DND-41 (cell line): ENCODE results near the gene NACC2.
"Not testable (repeated sequence)": the region's sequence is repeated elsewhere in the genome, so short reads cannot be mapped to it uniquely, and the experiment has no call there.

Experiments
- ATAC-seq: fragments of 200-7000 bp; cut with Tn5 transposase; 3 replicates; pipeline ENCODE4 v1.9.1; 2021; ENCODE audit warnings: low read depth; ENCODE audit not compliant: insufficient read depth
- DNase-seq: peaks from one replicate; pipeline ENCODE4 v3.0.0-alpha.2; 2020
- H2AFZ ChIP-seq: 2 replicates; pipeline ENCODE4 v1.6.0; 2012; ENCODE audit warnings: low read depth, low read length
- H3K27ac ChIP-seq: 2 replicates; pipeline ENCODE4 v1.5.1; 2012; ENCODE audit warnings: low read length, inconsistent platforms
- H3K27me3 ChIP-seq: fragments of 200-600 bp; sonication (generic); 2 replicates; pipeline ENCODE4 v1.6.0; 2012; ENCODE audit warnings: low read length, mild to moderate bottlenecking, inconsistent platforms; ENCODE audit not compliant: insufficient read depth, poor library complexity
- H3K36me3 ChIP-seq: 2 replicates; pipeline ENCODE4 v1.5.1; 2012; ENCODE audit warnings: low read length, inconsistent platforms; ENCODE audit not compliant: insufficient read depth
- H3K4me1 ChIP-seq: 2 replicates; pipeline ENCODE4 v1.5.1; 2012; ENCODE audit warnings: mild to moderate bottlenecking, low read length; ENCODE audit not compliant: insufficient read depth
- H3K4me2 ChIP-seq: 2 replicates; pipeline ENCODE4 v1.6.0; 2012; ENCODE audit warnings: mild to moderate bottlenecking, moderate library complexity, low read length, inconsistent platforms; ENCODE audit not compliant: insufficient read depth
- H3K4me3 ChIP-seq, 2 experiments: fragments of 200-600 bp in 1 of 2; shearing (Covaris generic) in 1 of 2; 2 replicates each; pipeline ENCODE4 v1.5.1; 2012 to 2016; ENCODE audit warnings: inconsistent platforms in 2 of 2, low read length in 2 of 2, mild to moderate bottlenecking in 2 of 2, low read depth in 1 of 2, moderate library complexity in 1 of 2
- H3K79me2 ChIP-seq: 2 replicates; pipeline ENCODE4 v1.6.0; 2012; ENCODE audit warnings: low read length, inconsistent platforms; ENCODE audit not compliant: insufficient read depth
- H3K9ac ChIP-seq: 2 replicates; pipeline ENCODE4 v1.6.0; 2012; ENCODE audit warnings: low read depth, mild to moderate bottlenecking, inconsistent platforms, low read length, moderate library complexity
- H3K9me3 ChIP-seq: 2 replicates; pipeline ENCODE4 v1.5.1; 2012; ENCODE audit warnings: low read length, moderate library complexity, mild to moderate bottlenecking, inconsistent platforms; ENCODE audit not compliant: insufficient read depth, severe bottlenecking
- H4K20me1 ChIP-seq: 2 replicates; pipeline ENCODE4 v1.6.0; 2012; ENCODE audit warnings: low read length; ENCODE audit not compliant: insufficient read depth
- EZH2 ChIP-seq: IDR thresholded peaks from 3 replicates; pipeline ENCODE4 v1.6.1; 2012; ENCODE audit warnings: borderline replicate concordance, low read depth, mild to moderate bottlenecking, moderate library complexity, low read length, inconsistent platforms; ENCODE audit not compliant: severe bottlenecking
- TF ChIP-seq, protein P1 (sequence below): IDR thresholded peaks from 2 replicates; pipeline ENCODE4 v1.5.1; 2012; ENCODE audit warnings: borderline replicate concordance, low read length, moderate library complexity, mild to moderate bottlenecking; ENCODE audit not compliant: poor library complexity, severe bottlenecking; ENCODE audit errors: extremely low read depth

Gene NACC2

DNA sequence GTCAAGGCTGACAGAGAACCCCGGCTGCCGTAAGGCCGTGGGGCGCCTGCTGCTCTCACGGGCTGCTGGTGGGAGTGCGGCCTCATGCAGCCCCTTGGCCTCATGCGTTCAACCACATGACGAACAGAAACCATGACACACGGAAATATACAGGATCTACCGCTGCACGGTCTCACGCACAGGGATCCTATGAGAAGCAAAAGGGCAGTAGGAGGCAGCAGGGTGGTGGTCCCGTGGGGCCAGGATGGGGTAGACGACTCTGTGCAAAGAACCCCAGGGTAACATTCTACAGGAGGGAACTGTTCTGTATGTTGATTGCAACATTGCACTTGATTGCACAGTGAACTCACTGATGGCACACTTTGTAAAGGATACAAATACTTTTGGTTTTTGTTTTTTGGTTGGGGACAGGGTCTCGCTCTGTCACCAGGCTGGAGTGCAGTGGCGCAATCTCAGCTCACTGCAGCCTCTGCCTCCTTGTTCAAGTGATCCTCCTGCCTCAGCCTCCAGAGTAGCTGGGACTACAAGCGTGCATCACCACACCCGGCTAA is 51.6 kb downstream of the NACC2 start:
- no peaks in the 10 kb centered on the region for H3K27me3 ChIP-seq
- H3K9ac ChIP-seq: no peak overlapping the region
- TF ChIP-seq, protein P1, sequence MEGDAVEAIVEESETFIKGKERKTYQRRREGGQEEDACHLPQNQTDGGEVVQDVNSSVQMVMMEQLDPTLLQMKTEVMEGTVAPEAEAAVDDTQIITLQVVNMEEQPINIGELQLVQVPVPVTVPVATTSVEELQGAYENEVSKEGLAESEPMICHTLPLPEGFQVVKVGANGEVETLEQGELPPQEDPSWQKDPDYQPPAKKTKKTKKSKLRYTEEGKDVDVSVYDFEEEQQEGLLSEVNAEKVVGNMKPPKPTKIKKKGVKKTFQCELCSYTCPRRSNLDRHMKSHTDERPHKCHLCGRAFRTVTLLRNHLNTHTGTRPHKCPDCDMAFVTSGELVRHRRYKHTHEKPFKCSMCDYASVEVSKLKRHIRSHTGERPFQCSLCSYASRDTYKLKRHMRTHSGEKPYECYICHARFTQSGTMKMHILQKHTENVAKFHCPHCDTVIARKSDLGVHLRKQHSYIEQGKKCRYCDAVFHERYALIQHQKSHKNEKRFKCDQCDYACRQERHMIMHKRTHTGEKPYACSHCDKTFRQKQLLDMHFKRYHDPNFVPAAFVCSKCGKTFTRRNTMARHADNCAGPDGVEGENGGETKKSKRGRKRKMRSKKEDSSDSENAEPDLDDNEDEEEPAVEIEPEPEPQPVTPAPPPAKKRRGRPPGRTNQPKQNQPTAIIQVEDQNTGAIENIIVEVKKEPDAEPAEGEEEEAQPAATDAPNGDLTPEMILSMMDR: no peak
- no peaks in the 10 kb centered on the region for H3K9me3 ChIP-seq
- H3K27ac ChIP-seq: no peak overlapping the region
- H4K20me1 ChIP-seq: no peaks in the 10 kb centered on the region
- no peak for DNase-seq
- H3K4me3 ChIP-seq: no peak overlapping the region
- H3K36me3 ChIP-seq: no peaks in the 10 kb centered on the region
- no peak for ATAC-seq
- H2AFZ ChIP-seq: no peak overlapping the region
- H3K4me2 ChIP-seq: no peak overlapping the region
- H3K4me1 ChIP-seq: no peaks in the 10 kb centered on the region
- no peaks in the 10 kb centered on the region for H3K79me2 ChIP-seq

DNA sequence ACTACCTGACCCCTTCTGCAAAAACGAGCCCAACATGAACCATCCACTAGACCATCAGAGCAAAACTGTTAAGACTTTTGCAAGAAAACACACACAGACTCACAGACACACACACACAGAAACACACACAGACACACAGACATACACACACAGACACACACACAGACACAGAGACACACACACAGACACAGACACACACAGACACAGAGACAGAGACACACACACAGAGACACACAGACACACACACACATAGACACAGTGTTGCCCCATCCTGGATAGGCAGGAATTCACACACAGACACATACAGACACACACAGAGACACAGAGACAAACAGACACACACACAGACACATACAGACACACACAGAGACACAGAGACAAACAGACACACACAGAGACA is 52.5 kb downstream of the NACC2 start:
- no peak overlapping the region for H3K27ac ChIP-seq
- no peaks in the 10 kb centered on the region for H3K79me2 ChIP-seq
- H3K4me3 ChIP-seq: no peak overlapping the region
- H3K36me3 ChIP-seq: no peaks in the 10 kb centered on the region
- H3K9ac ChIP-seq: no peak overlapping the region
- no peak for ATAC-seq
- no peaks in the 10 kb centered on the region for H3K4me1 ChIP-seq
- DNase-seq: no peak
- H2AFZ ChIP-seq: no peak overlapping the region
- H3K27me3 ChIP-seq: no peaks in the 10 kb centered on the region
- no peak overlapping the region for H3K4me2 ChIP-seq
- H4K20me1 ChIP-seq: no peaks in the 10 kb centered on the region
- TF ChIP-seq, protein P1: no peak
- TF ChIP-seq EZH2: no peak
- no peaks in the 10 kb centered on the region for H3K9me3 ChIP-seq

DNA sequence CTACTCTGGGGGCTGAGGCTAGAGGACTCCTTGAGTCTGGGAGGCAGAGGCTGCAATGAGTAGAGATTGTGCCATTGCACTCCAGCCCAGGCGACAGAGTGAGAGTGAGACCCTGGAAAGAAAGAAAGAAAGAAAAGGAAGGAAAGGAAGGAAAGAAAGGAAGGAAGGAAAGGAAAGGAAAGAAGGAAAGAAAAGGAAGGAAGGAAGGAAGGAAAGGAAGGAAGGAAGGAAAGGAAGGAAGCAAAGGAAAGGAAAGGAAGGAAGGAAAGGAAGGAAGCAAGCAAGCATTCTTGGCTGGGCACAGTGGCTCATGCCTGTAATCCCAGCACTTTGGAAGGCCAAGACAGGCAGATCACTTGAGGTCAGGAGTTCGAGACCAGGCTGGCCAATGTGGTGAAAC is 54.2 kb downstream of the NACC2 start:
- H3K4me1 ChIP-seq, H3K9ac ChIP-seq, H3K27me3 ChIP-seq, H3K27ac ChIP-seq, H3K4me2 ChIP-seq, H3K79me2 ChIP-seq, DNase-seq, H3K4me3 ChIP-seq, ATAC-seq, H2AFZ ChIP-seq, H3K9me3 ChIP-seq, H3K36me3 ChIP-seq, H4K20me1 ChIP-seq: not testable (repeated sequence)

DNA sequence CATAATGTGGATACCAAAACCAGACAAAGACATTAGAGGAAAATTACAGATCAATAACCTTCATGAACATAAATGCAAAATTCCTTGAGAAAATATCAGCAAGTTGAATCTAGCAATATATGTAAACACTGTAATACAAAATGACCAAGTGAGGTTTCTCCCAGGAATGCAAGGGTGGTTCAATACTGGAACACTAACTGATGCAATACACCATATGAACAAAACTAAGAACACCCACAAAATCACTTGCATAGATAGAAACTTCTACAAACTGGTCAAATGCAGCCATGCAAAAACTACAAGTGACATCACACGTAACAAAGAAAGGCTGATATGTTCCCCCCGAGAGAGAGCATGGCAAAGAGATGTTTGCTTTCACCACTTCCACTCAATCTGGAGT is 55.6 kb downstream of the NACC2 start:
- Histone ChIP-seq H3K4me2 (no peak overlapping the region), H4K20me1 (no peaks in the 10 kb centered on the region), H3K27me3 (no peaks in the 10 kb centered on the region), H2AFZ (no peak overlapping the region), H3K4me1 (no peaks in the 10 kb centered on the region), H3K79me2 (no peaks in the 10 kb centered on the region), H3K9me3 (no peaks in the 10 kb centered on the region), H3K4me3 (no peak overlapping the region), H3K27ac (no peak overlapping the region), H3K9ac (no peak overlapping the region), H3K36me3 (no peaks in the 10 kb centered on the region)
- TF ChIP-seq, protein P1: no peak
- no peak for TF ChIP-seq EZH2
- ATAC-seq: no peak
- DNase-seq: no peak
